Measurements from ENCODE around the gene S100A3.
"Not testable (repeated sequence)": the region's sequence is repeated elsewhere in the genome, so short reads cannot be mapped to it uniquely, and the experiment has no call there.

S100A3 gene

DNA sequence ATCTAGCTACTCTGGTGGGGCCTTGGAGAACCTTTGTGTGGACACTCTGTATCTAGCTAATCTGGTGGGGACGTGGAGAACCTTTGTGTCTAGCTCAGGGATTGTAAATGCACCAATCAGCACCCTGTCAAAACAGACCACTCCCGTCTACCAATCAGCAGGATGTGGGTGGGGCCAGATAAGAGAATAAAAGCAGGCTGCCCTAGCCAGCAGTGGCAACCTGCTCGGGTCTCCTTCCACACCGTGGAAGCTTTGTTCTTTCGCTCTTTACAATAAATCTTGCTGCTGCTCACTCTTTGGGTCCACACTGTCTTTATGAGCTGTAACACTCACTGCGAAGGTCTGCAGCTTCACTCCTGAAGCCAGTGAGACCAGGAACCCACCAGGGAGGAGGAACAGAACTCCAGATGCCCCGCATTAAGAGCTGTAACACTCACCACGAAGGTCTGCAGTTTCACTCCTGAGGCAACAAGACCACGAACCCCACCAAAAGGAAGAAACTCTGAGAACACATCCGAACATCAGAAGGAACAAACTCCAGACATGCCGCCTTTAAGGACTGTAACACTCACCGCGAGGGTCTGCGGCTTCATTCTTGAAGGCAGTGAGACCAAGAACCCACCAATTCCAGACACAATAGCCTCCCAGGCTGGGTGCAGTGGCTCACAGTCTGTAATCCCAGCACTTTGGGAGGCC, 26.6 kb downstream of the S100A3 start:
- H3K4me1 ChIP-seq (ENCODE audit: control insufficient read depth, insufficient read depth, low read length) = peaks cover 23% of the 10 kb centered on the region
- not testable (repeated sequence) for H3K9ac ChIP-seq (ENCODE audit: low read length); H3K36me3 ChIP-seq (ENCODE audit: control insufficient read depth, insufficient read depth, low read length)

DNA sequence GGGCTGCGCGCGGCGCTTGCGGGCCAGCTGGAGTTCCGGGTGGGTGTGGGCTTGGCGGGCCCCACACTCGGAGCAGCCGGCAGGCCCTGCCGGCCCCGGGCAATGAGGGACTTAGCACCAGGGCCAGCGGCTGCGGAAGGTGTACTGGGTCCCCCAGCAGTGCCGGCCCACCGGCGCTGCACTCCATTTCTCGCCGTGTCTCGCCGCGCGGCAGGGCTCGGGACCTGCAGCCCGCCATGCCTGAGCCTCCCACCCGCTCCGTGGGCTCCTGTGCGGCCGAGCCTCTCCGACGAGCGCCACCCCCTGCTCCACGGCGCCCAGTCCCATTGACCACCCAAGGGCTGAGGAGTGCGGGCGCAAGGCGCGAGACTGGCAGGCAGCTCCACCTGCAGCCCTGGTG, 27.2 kb downstream of the S100A3 start:
- peaks cover 23% of the 10 kb centered on the region for H3K4me1 ChIP-seq (ENCODE audit: control insufficient read depth, insufficient read depth, low read length)
- H3K9me3 ChIP-seq (ENCODE audit: control insufficient read depth, low read length); H3K9ac ChIP-seq (ENCODE audit: low read length); H3K27me3 ChIP-seq (ENCODE audit: control insufficient read depth, insufficient read depth, low read length); H3K4me3 ChIP-seq (ENCODE audit: low read length); H3K36me3 ChIP-seq (ENCODE audit: control insufficient read depth, insufficient read depth, low read length): not testable (repeated sequence)

More for the DNA sequence above, 26.6 kb downstream of the S100A3 start:
- H3K4me3 ChIP-seq (ENCODE audit: low read length); H3K9me3 ChIP-seq (ENCODE audit: control insufficient read depth, low read length); H3K27me3 ChIP-seq (ENCODE audit: control insufficient read depth, insufficient read depth, low read length): not testable (repeated sequence)

DNA sequence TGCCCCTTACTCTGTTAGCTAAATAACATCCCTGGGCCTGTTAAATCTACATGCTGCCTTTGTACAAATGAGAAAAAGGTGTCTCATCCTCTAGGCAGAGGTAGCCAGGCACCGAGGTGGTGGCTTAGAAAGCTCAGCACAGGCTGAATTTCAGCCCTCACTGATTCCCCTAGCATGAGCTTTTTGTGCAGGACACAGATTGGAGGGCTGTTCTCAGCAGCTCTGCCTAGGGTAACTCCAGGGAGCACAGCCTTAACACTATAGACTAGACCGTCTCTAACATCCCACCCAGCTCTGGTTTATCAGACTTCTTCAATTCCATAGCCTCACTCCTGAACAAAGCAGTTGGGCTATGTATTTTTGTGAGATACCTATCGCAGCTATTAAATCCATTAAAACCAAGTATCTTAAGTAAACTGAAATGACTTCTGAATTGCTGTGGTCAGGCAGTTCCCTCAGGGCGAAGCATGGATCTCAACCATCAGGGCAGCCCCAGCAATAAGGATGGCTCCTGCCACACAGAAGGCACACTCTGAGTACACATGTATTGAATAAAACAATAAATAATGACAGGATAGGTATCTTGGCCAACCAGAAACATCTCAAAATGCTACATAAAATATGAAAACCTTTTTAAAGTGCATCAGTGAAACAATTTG, 28.1 kb downstream of the S100A3 start:
- H3K27me3 ChIP-seq (ENCODE audit: control insufficient read depth, insufficient read depth, low read length) = no peaks in the 10 kb centered on the region
- H3K4me1 ChIP-seq (ENCODE audit: control insufficient read depth, insufficient read depth, low read length) = peaks cover 25% of the 10 kb centered on the region
- H3K4me3 ChIP-seq (ENCODE audit: low read length) = no peak overlapping the region
- H3K9me3 ChIP-seq (ENCODE audit: control insufficient read depth, low read length) = no peaks in the 10 kb centered on the region
- peak overlapping the region; percentile 18 for H3K9ac ChIP-seq (ENCODE audit: low read length)
- no peaks in the 10 kb centered on the region for H3K36me3 ChIP-seq (ENCODE audit: control insufficient read depth, insufficient read depth, low read length)

- H3K4me1 ChIP-seq (ENCODE audit: control insufficient read depth, insufficient read depth, low read length) = peaks cover 27% of the 10 kb centered on the region
- H3K9ac ChIP-seq (ENCODE audit: low read length); H3K36me3 ChIP-seq (ENCODE audit: control insufficient read depth, insufficient read depth, low read length); H3K4me3 ChIP-seq (ENCODE audit: low read length); H3K9me3 ChIP-seq (ENCODE audit: control insufficient read depth, low read length); H3K27me3 ChIP-seq (ENCODE audit: control insufficient read depth, insufficient read depth, low read length): not testable (repeated sequence)
Measured at GRCh38 chr1:153520137-153520691, 28.8 kb downstream of the S100A3 start.

- Histone ChIP-seq H3K27me3 (ENCODE audit: control insufficient read depth, insufficient read depth, low read length) (no peaks in the 10 kb centered on the region), H3K4me3 (ENCODE audit: low read length) (no peak overlapping the region), H3K9ac (ENCODE audit: low read length) (no peak overlapping the region), H3K9me3 (ENCODE audit: control insufficient read depth, low read length) (no peaks in the 10 kb centered on the region), H3K4me1 (ENCODE audit: control insufficient read depth, insufficient read depth, low read length) (peaks cover 34% of the 10 kb centered on the region), H3K36me3 (ENCODE audit: control insufficient read depth, insufficient read depth, low read length) (no peaks in the 10 kb centered on the region)
Measured at GRCh38 chr1:153519242-153519641, 29.8 kb downstream of the S100A3 start.

DNA sequence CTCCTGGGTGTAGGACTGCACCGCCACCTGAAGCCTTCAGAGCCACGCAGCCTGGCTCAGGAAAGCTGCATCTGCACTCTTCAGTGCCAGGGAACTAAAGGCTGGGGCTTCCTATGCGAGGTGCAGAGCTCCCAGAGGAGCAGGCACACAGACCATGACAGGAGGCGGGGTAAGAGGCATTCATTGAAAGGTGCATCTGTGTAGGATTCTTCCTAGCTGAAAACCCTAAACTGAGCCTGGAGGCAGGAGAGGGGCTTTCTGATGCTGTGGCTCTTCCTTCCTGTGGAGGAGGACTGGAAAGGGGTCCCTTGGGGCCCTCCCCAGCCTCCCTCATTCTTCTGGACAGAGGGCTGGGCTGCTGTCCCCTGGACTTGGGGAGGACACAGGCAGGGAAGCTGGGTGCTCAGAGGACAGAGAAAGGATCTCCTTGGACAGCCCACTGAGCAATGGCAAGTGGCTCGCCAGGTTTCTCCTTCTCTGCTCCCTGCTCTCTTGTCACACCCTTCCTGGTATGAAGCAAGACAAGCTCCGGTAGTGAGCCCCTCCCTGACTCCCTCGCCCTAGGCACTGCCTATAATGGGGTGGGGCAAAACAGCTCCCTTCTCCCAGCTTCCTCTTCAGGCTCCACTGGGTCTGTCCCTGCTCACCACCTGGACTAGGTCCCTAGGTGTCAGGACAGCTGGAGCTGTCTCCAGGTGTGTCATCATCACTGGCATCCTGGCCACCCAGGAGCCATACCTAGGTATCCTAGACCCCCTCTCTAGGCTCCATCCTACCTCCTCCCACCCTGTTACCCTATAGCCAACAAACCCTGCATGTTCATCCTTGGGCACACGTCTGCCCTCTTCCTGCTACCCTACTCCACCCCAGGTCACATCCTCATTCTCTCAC, 33.3 kb downstream of the S100A3 start:
- Histone ChIP-seq H3K4me3 (ENCODE audit: low read length) (no peak overlapping the region), H3K36me3 (ENCODE audit: control insufficient read depth, insufficient read depth, low read length) (no peaks in the 10 kb centered on the region), H3K27me3 (ENCODE audit: control insufficient read depth, insufficient read depth, low read length) (no peaks in the 10 kb centered on the region), H3K9me3 (ENCODE audit: control insufficient read depth, low read length) (no peaks in the 10 kb centered on the region), H3K4me1 (ENCODE audit: control insufficient read depth, insufficient read depth, low read length) (peaks cover 41% of the 10 kb centered on the region), H3K9ac (ENCODE audit: low read length) (peak overlapping the region; percentile 61)

DNA sequence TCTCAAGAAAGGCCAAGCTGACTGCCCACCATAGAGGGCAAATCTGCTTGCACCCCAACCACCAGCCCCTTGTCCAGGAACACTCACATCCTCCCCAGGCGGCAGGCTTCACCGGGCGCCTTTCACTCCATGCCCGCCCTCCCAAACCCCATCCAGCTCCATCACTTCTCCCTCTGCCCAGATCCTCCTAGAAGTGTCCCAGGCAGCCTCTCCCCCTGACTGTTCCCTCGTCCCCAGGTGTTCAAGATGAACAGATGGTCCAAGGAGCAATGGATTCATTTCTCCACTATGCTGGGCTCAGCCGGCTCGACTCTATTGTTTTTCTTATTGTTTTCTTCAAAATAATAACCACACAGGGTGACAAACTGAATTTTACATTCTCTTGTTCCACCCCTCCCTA, 35.4 kb downstream of the S100A3 start:
- H3K4me1 ChIP-seq (ENCODE audit: control insufficient read depth, insufficient read depth, low read length) = peaks cover 35% of the 10 kb centered on the region
- no peaks in the 10 kb centered on the region for H3K36me3 ChIP-seq (ENCODE audit: control insufficient read depth, insufficient read depth, low read length)
- H3K9me3 ChIP-seq (ENCODE audit: control insufficient read depth, low read length) = no peaks in the 10 kb centered on the region
- no peak overlapping the region for H3K4me3 ChIP-seq (ENCODE audit: low read length)
- no peaks in the 10 kb centered on the region for H3K27me3 ChIP-seq (ENCODE audit: control insufficient read depth, insufficient read depth, low read length)
- no peak overlapping the region for H3K9ac ChIP-seq (ENCODE audit: low read length)

GRCh38 chr1:153513023-153513422, 36.0 kb downstream of the S100A3 start:
- Histone ChIP-seq H3K4me1 (ENCODE audit: control insufficient read depth, insufficient read depth, low read length) (peaks cover 35% of the 10 kb centered on the region), H3K4me3 (ENCODE audit: low read length) (no peak overlapping the region), H3K9me3 (ENCODE audit: control insufficient read depth, low read length) (no peaks in the 10 kb centered on the region), H3K9ac (ENCODE audit: low read length) (no peak overlapping the region), H3K36me3 (ENCODE audit: control insufficient read depth, insufficient read depth, low read length) (no peaks in the 10 kb centered on the region), H3K27me3 (ENCODE audit: control insufficient read depth, insufficient read depth, low read length) (no peaks in the 10 kb centered on the region)

- no peaks in the 10 kb centered on the region for H3K36me3 ChIP-seq (ENCODE audit: control insufficient read depth, insufficient read depth, low read length)
- H3K27me3 ChIP-seq (ENCODE audit: control insufficient read depth, insufficient read depth, low read length) = no peaks in the 10 kb centered on the region
- no peak overlapping the region for H3K9ac ChIP-seq (ENCODE audit: low read length)
- peaks cover 40% of the 10 kb centered on the region for H3K4me1 ChIP-seq (ENCODE audit: control insufficient read depth, insufficient read depth, low read length)
- H3K9me3 ChIP-seq (ENCODE audit: control insufficient read depth, low read length) = no peaks in the 10 kb centered on the region
- H3K4me3 ChIP-seq (ENCODE audit: low read length) = no peak overlapping the region
Measured at GRCh38 chr1:153510984-153511410, 38.1 kb downstream of the S100A3 start.

DNA sequence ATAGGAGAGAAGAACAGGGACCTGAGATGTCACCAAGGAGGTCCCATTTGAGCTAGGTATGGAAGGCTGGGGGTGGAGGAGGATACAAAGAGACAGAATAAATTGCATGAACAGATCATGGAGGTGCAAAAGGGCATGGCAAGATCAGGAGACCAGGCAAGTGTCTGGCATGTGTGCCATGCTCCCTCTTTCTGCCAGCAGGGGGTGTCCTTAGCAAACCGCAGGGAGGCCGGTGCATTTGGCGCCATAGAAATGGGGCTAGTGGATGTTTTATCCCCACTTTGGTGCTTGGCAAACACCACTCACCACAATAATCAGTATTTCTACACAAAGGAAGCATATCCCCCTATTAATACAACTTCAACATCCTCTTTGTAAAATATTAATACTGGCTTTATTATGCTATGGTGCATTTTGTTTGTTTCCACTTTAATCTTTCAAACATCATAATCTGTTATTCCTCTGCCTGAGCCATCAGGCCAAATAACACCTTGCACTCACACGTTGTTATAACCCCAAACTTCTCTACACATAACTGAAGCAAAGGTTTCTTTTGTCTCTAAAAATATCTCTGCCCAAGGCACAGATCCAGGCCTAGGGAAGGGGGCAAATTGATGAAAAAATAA, 39.2 kb downstream of the S100A3 start:
- Histone ChIP-seq H3K36me3 (ENCODE audit: control insufficient read depth, insufficient read depth, low read length) (no peaks in the 10 kb centered on the region), H3K9me3 (ENCODE audit: control insufficient read depth, low read length) (no peaks in the 10 kb centered on the region), H3K4me1 (ENCODE audit: control insufficient read depth, insufficient read depth, low read length) (peaks cover 30% of the 10 kb centered on the region), H3K27me3 (ENCODE audit: control insufficient read depth, insufficient read depth, low read length) (no peaks in the 10 kb centered on the region), H3K9ac (ENCODE audit: low read length) (no peak overlapping the region), H3K4me3 (ENCODE audit: low read length) (no peak overlapping the region)

DNA sequence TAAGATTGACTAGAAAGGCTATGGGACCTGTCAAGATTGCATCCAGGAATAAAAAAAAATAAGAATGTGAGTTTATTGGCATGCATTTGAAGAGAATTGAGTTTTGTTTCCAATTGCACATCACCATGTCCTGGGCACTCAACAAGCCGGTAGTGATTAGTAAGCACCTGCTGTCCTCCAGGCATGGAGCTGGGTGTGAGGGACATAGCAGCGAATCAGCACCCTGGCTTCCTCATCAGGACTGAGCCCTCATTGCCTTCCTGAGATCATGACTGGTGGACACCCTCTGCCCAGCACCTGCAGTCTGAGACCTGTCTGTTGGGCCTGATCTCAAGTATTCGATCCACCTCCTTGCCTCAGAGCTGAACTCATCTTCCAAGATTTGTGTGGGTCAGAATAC, 40.0 kb downstream of the S100A3 start:
- Histone ChIP-seq H3K36me3 (ENCODE audit: control insufficient read depth, insufficient read depth, low read length) (no peaks in the 10 kb centered on the region), H3K9me3 (ENCODE audit: control insufficient read depth, low read length) (no peaks in the 10 kb centered on the region), H3K4me3 (ENCODE audit: low read length) (no peak overlapping the region), H3K9ac (ENCODE audit: low read length) (no peak overlapping the region), H3K27me3 (ENCODE audit: control insufficient read depth, insufficient read depth, low read length) (no peaks in the 10 kb centered on the region), H3K4me1 (ENCODE audit: control insufficient read depth, insufficient read depth, low read length) (peaks cover 24% of the 10 kb centered on the region)

Data from mucosa of stomach (tissue), 1 donor.